ENCODE results near the gene LRG1.

The LRG1 gene

DNA sequence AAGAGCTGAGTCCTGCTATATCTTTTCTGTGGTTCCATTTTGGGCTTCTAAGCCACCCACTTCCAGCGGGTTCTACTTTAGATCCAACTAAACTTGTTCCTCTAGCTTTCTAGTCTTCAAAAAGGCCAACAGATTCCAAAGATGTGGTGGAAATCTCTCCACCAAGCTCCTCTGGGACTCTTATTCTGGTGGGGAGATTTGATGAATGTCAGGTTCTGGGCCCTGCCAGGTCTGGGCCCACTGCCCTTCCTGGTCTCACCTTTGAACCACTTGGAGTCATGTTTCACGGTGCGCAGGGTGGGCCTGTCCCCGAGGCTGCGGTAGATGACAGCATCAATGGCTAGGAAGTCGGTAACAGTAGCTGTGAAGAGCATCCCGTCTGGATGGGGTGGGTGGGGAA lies 14.9 kb upstream of the LRG1 start:
- no peaks in the 10 kb centered on the region for H3K9me3 ChIP-seq (ENCODE audit: severe bottlenecking)
- H3K27me3 ChIP-seq (ENCODE audit: insufficient read depth, poor library complexity, severe bottlenecking), result no peaks in the 10 kb centered on the region
- no peak overlapping the region for H3K27ac ChIP-seq (ENCODE audit: poor library complexity, severe bottlenecking)
- ATAC-seq (ENCODE audit: low read depth), result no peak
- H3K36me3 ChIP-seq (ENCODE audit: low read depth), result no peaks in the 10 kb centered on the region
- no peaks in the 10 kb centered on the region for H3K4me1 ChIP-seq (ENCODE audit: insufficient read depth, poor library complexity, severe bottlenecking)
- no peak for DNase-seq (ENCODE audit: low spot score)
- no peak overlapping the region for H3K4me3 ChIP-seq (ENCODE audit: severe bottlenecking)
- TF ChIP-seq, protein P1, sequence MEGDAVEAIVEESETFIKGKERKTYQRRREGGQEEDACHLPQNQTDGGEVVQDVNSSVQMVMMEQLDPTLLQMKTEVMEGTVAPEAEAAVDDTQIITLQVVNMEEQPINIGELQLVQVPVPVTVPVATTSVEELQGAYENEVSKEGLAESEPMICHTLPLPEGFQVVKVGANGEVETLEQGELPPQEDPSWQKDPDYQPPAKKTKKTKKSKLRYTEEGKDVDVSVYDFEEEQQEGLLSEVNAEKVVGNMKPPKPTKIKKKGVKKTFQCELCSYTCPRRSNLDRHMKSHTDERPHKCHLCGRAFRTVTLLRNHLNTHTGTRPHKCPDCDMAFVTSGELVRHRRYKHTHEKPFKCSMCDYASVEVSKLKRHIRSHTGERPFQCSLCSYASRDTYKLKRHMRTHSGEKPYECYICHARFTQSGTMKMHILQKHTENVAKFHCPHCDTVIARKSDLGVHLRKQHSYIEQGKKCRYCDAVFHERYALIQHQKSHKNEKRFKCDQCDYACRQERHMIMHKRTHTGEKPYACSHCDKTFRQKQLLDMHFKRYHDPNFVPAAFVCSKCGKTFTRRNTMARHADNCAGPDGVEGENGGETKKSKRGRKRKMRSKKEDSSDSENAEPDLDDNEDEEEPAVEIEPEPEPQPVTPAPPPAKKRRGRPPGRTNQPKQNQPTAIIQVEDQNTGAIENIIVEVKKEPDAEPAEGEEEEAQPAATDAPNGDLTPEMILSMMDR (IDR thresholded peaks at IDR 0.05; ENCODE audit: poor library complexity, severe bottlenecking), result no peak

DNA sequence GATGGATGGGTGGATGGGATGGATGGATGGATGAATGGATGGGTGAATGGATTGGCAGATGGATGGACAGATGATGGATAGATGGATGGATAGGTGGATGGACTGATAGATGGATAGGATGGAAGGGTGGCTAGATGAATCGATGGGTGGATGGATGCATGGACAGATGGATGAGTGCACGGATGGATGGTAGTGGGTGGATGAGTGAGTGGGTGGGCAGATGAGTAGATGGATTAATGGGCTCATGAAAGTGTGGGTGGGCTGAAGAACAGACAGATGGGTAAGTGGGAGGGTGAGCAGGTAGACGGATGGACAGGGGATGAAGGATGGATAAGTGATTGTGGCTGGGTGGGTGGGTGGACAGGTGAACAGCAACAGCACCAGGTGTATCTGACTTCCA lies 13.9 kb upstream of the LRG1 start:
- ATAC-seq (ENCODE audit: low read depth), result no peak
- no peaks in the 10 kb centered on the region for H3K9me3 ChIP-seq (ENCODE audit: severe bottlenecking)
- TF ChIP-seq, protein P1 (IDR thresholded peaks at IDR 0.05; ENCODE audit: poor library complexity, severe bottlenecking), result no peak
- no peaks in the 10 kb centered on the region for H3K4me1 ChIP-seq (ENCODE audit: insufficient read depth, poor library complexity, severe bottlenecking)
- no peak overlapping the region for H3K4me3 ChIP-seq (ENCODE audit: severe bottlenecking)
- DNase-seq (ENCODE audit: low spot score), result no peak
- no peak overlapping the region for H3K27ac ChIP-seq (ENCODE audit: poor library complexity, severe bottlenecking)
- no peaks in the 10 kb centered on the region for H3K36me3 ChIP-seq (ENCODE audit: low read depth)
- no peaks in the 10 kb centered on the region for H3K27me3 ChIP-seq (ENCODE audit: insufficient read depth, poor library complexity, severe bottlenecking)

DNA sequence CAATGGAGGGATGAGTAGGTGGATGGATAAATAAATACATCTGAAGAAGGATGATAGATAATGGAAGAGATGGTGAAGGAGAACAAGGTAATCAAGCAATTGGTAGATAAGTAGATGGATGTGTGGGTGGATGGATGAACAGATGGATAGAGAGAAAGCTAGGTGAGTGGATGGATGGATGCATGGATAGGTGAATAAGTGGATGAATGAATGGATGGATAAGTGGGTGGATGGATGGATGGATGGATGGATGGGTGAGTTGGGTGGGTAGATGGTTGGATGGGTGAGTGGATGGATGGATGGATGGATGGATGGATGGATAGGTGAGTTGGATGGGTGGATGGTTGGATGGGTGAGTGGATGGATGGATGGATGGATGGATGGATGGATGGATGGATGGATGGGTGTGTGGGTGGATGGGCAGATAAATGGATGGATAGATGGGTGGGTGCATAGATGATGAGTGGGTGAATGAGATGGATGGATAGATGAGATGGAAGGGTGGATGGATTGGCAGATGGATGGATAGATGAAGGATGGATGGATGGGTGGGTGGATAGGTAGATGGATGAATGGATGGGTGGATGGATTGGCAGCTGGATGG lies 13.4 kb upstream of the LRG1 start:
- ATAC-seq (ENCODE audit: low read depth), result no peak
- no peak for DNase-seq (ENCODE audit: low spot score)
- H3K4me1 ChIP-seq (ENCODE audit: insufficient read depth, poor library complexity, severe bottlenecking), result no peaks in the 10 kb centered on the region
- H3K9me3 ChIP-seq (ENCODE audit: severe bottlenecking), result no peaks in the 10 kb centered on the region
- TF ChIP-seq, protein P1 (IDR thresholded peaks at IDR 0.05; ENCODE audit: poor library complexity, severe bottlenecking), result no peak
- H3K4me3 ChIP-seq (ENCODE audit: severe bottlenecking), result no peak overlapping the region
- H3K27ac ChIP-seq (ENCODE audit: poor library complexity, severe bottlenecking), result no peak overlapping the region
- no peaks in the 10 kb centered on the region for H3K36me3 ChIP-seq (ENCODE audit: low read depth)
- no peaks in the 10 kb centered on the region for H3K27me3 ChIP-seq (ENCODE audit: insufficient read depth, poor library complexity, severe bottlenecking)

DNA sequence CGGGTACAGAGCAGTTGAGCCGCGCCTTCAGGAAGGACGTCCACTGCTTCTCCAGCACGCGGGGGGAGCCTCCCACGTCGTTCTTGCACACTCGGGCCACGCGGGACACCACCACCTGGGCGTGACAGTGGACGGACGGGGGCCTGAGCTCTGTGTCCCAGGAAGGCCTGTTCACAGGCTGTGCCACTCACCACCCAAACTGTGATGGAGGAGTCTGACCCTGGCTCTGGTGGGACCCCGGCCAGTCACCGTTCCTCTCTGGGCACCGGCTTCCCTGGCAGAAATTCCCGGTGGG lies 12.6 kb upstream of the LRG1 start:
- no peaks in the 10 kb centered on the region for H3K4me1 ChIP-seq (ENCODE audit: insufficient read depth, poor library complexity, severe bottlenecking)

DNA sequence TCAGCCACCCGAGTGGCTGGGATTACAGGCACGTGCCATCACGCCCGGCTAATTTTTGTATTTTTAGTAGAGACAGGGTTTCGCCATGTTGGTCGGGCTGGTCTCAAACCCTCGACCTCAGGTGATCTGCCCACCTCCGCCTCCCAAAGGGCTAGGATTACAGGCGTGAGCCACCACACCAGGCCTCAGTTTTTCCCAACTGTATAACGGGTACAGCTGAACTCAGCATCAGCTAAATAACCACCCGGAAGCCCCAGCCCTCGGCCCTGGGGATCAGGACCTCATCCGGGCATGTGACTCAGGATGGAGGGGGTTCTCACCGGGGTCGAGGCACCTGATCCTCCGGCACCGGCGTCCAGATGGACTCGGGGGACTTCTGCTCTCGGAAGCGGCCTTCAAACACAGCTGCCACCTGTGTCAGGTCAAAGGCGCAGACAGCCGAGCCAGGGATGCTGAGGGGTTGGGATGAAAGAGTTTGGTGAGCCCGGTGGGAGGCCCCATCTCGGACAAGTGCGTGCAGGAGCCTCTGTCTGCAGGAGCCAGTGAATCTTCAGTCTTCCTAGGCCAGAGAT lies 10.7 kb upstream of the LRG1 start:
- TF ChIP-seq, protein P1 (IDR thresholded peaks at IDR 0.05; ENCODE audit: poor library complexity, severe bottlenecking), result no peak
- no peak overlapping the region for H3K27ac ChIP-seq (ENCODE audit: poor library complexity, severe bottlenecking)
- H3K36me3 ChIP-seq (ENCODE audit: low read depth), result no peaks in the 10 kb centered on the region
- no peaks in the 10 kb centered on the region for H3K9me3 ChIP-seq (ENCODE audit: severe bottlenecking)
- ATAC-seq (ENCODE audit: low read depth) (no peak), DNase-seq (ENCODE audit: low spot score) (no peak)
- no peaks in the 10 kb centered on the region for H3K4me1 ChIP-seq (ENCODE audit: insufficient read depth, poor library complexity, severe bottlenecking)
- H3K27me3 ChIP-seq (ENCODE audit: insufficient read depth, poor library complexity, severe bottlenecking), result no peaks in the 10 kb centered on the region
- no peak overlapping the region for H3K4me3 ChIP-seq (ENCODE audit: severe bottlenecking)

More for the DNA sequence above, 12.6 kb upstream of the LRG1 start:
- Histone ChIP-seq H3K27me3 (ENCODE audit: insufficient read depth, poor library complexity, severe bottlenecking) (no peaks in the 10 kb centered on the region), H3K36me3 (ENCODE audit: low read depth) (no peaks in the 10 kb centered on the region), H3K27ac (ENCODE audit: poor library complexity, severe bottlenecking) (no peak overlapping the region), H3K4me3 (ENCODE audit: severe bottlenecking) (no peak overlapping the region), H3K9me3 (ENCODE audit: severe bottlenecking) (no peaks in the 10 kb centered on the region)
- no peak for ATAC-seq (ENCODE audit: low read depth)
- TF ChIP-seq, protein P1 (IDR thresholded peaks at IDR 0.05; ENCODE audit: poor library complexity, severe bottlenecking), result no peak
- no peak for DNase-seq (ENCODE audit: low spot score)

All from RWPE2 (cell line).